Endothelial cell (in vitro differentiated cells): Measurements from ENCODE around the gene LRGUK. TPM values are rescaled to one million over a fixed set of nuclear protein-coding genes. Genes with fewer than 3 reads are reported as not detected.

Experiments used
- DNase-seq: peaks from one replicate; pipeline ENCODE4 v3.0.0; 2021; ENCODE audit warnings: low spot score
- H3K27ac Mint-ChIP-seq: one replicate; pipeline ENCODE4 v1.8.0; 2021; ENCODE audit warnings: mixed read lengths, inconsistent platforms; ENCODE audit not compliant: unreplicated experiment
- H3K27me3 Mint-ChIP-seq: one replicate; pipeline ENCODE4 v1.8.0; 2021; ENCODE audit warnings: mild to moderate bottlenecking, moderate library complexity, mixed read lengths, inconsistent platforms; ENCODE audit not compliant: unreplicated experiment
- H3K36me3 Mint-ChIP-seq: one replicate; pipeline ENCODE4 v1.8.0; 2021; ENCODE audit warnings: mild to moderate bottlenecking, low read depth, mixed read lengths, inconsistent platforms; ENCODE audit not compliant: unreplicated experiment
- H3K4me1 Mint-ChIP-seq: one replicate; pipeline ENCODE4 v1.8.0; 2021; ENCODE audit warnings: mild to moderate bottlenecking, mixed read lengths, inconsistent platforms; ENCODE audit not compliant: unreplicated experiment
- H3K4me3 Mint-ChIP-seq: one replicate; pipeline ENCODE4 v1.8.0; 2021; ENCODE audit warnings: mild to moderate bottlenecking, mixed read lengths, inconsistent platforms; ENCODE audit not compliant: unreplicated experiment
- H3K9me3 Mint-ChIP-seq: one replicate; pipeline ENCODE4 v1.8.0; 2021; ENCODE audit warnings: mixed read lengths, inconsistent platforms; ENCODE audit not compliant: unreplicated experiment
- CTCF ChIP-seq: fragments of 200-600 bp; sonication (generic); IDR thresholded peaks from one replicate; pipeline ENCODE4 v1.5.0; 2021; ENCODE audit warnings: antibody characterized with exemption; ENCODE audit not compliant: unreplicated experiment
- total RNA-seq: library from RNA; stranded (reverse); fragmentation: NEBNext Ultra II Directional; extraction: Animal tissue kit (Norgen Biotek cat#: 25700); gene quantifications from one replicate; pipeline ENCODE4 v1.2.1, GENCODE V29; 2021; ENCODE audit not compliant: unreplicated experiment

The LRGUK gene
- total RNA-seq, 1 donor from 2014 or later, result 0.64 TPM

DNA sequence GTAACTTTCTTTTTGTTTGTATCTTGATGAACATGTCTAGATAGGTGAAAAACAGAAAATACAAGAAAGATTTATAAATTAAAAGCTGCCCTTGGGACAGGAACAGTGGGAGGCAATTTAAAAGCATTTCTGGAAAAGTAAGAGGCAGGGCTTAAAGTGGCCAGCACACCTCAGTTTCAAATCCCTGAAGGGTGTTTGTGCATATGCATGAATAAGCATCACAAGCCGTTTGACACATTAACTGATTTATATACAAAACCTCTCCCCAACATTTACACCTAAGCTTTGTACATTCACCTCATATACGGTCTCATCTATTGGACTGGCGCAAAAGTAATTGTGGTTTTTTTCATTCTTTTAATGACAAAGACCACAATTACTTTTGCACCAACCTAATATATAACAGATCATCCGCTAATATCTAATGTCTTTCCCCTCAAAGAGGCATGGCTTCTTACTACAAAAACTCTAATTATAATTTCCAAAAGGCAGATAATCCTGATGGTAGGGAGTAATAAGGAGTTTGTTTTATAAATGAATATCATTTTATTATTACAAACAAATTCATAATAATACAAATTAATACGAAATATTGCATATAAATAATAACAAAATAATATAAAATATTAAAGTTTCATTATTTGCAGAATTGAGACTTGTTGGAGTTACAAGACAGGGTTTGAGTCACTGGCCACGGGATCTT lies 48.3 kb downstream of the LRGUK start:
- Mint-ChIP-seq H3K4me3 (no peak overlapping the region), H3K36me3 (no peaks in the 10 kb centered on the region), H3K9me3 (no peaks in the 10 kb centered on the region), H3K27ac (no peak overlapping the region), H3K4me1 (peaks cover 24% of the 10 kb centered on the region), H3K27me3 (no peaks in the 10 kb centered on the region)
- no peak for TF ChIP-seq CTCF
- no peak for DNase-seq

GRCh38 chr7:134176037-134176350 lies 48.9 kb downstream of the LRGUK start:
- Mint-ChIP-seq H3K27me3 (no peaks in the 10 kb centered on the region), H3K4me1 (peaks cover 29% of the 10 kb centered on the region), H3K36me3 (no peaks in the 10 kb centered on the region), H3K9me3 (no peaks in the 10 kb centered on the region), H3K4me3 (no peak overlapping the region), H3K27ac (no peak overlapping the region)
- TF ChIP-seq CTCF, result no peak
- no peak for DNase-seq

- H3K27ac Mint-ChIP-seq, result no peak overlapping the region
- H3K9me3 Mint-ChIP-seq, result no peaks in the 10 kb centered on the region
- H3K36me3 Mint-ChIP-seq, result no peaks in the 10 kb centered on the region
- peaks cover 2% of the 10 kb centered on the region for H3K27me3 Mint-ChIP-seq
- no peak overlapping the region for H3K4me3 Mint-ChIP-seq
- H3K4me1 Mint-ChIP-seq, result peaks cover 37% of the 10 kb centered on the region
- no peak for TF ChIP-seq CTCF
- no peak for DNase-seq
Measured at GRCh38 chr7:134179036-134180011, 52.2 kb downstream of the LRGUK start.

- Mint-ChIP-seq H3K4me3 (no peak overlapping the region), H3K27ac (no peak overlapping the region), H3K9me3 (no peaks in the 10 kb centered on the region), H3K4me1 (peaks cover 30% of the 10 kb centered on the region), H3K27me3 (peaks cover 2% of the 10 kb centered on the region), H3K36me3 (no peaks in the 10 kb centered on the region)
- TF ChIP-seq CTCF, result no peak
- DNase-seq, result no peak
Measured at GRCh38 chr7:134180376-134180775, 53.2 kb downstream of the LRGUK start.

DNA sequence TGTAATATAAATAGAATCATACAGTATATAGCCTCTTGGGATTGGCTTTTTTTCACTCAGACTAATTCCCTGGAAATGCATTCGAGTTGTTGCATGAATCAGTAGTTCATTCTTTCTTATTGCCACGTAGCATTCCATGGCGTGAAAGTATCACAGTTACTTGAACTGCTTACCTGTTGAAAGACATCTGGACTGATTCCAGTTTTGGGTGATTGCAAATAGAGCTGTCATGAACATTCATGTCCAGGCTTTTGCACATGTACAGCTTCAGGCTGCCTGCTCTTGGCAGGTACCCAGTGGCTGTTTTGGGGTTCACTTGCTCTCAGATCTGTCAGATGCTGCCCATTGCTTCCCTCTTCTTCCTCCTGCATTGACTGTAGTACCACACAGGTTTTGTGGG lies 54.9 kb downstream of the LRGUK start:
- Mint-ChIP-seq H3K36me3 (no peaks in the 10 kb centered on the region), H3K27ac (no peak overlapping the region), H3K4me3 (no peak overlapping the region), H3K9me3 (no peaks in the 10 kb centered on the region), H3K27me3 (peaks cover 2% of the 10 kb centered on the region), H3K4me1 (peaks cover 24% of the 10 kb centered on the region)
- DNase-seq, result no peak
- no peak for TF ChIP-seq CTCF
